Mesothelial cell of epicardium (in vitro differentiated cells): ENCODE measurements around the gene NDUFS3. TPM values are rescaled to one million over a fixed set of nuclear protein-coding genes. Genes with fewer than 3 reads are reported as not detected.

Experiments
- DNase-seq, 2 experiments: peaks; one replicate each; pipeline ENCODE4 v3.0.0; 2021; ENCODE audit warnings: low spot score in 2 of 2; ENCODE audit not compliant: unreplicated experiment in 2 of 2
- H3K27ac Mint-ChIP-seq: 2 replicates; pipeline ENCODE4 v1.8.0; 2021; ENCODE audit warnings: mixed read lengths
- H3K27me3 Mint-ChIP-seq: 2 replicates; pipeline ENCODE4 v1.8.0; 2021; ENCODE audit warnings: low read depth, mixed read lengths
- H3K36me3 Mint-ChIP-seq: 2 replicates; pipeline ENCODE4 v1.8.0; 2021; ENCODE audit warnings: mixed read lengths
- H3K4me1 Mint-ChIP-seq: 2 replicates; pipeline ENCODE4 v1.8.0; 2021; ENCODE audit warnings: mixed read lengths
- H3K4me3 Mint-ChIP-seq: 2 replicates; pipeline ENCODE4 v1.8.0; 2021; ENCODE audit warnings: mild to moderate bottlenecking, moderate library complexity, mixed read lengths
- H3K9me3 Mint-ChIP-seq: 2 replicates; pipeline ENCODE4 v1.8.0; 2021; ENCODE audit warnings: mixed read lengths
- CTCF ChIP-seq: fragments of 200-600 bp; sonication (generic); IDR thresholded peaks from one replicate; pipeline ENCODE4 v1.5.0; 2021; ENCODE audit warnings: antibody characterized with exemption; ENCODE audit not compliant: unreplicated experiment
- total RNA-seq: library from RNA; stranded (reverse); gene quantifications from 3 replicates; pipeline ENCODE4 v1.2.1, GENCODE V29; 2021

NDUFS3 gene
- total RNA-seq, 1 donor from 2014 or later = 96.5 TPM

- H3K27ac Mint-ChIP-seq = no peak overlapping the region
- H3K36me3 Mint-ChIP-seq = peaks cover 48% of the 10 kb centered on the region
- no peaks in the 10 kb centered on the region for H3K9me3 Mint-ChIP-seq
- no peaks in the 10 kb centered on the region for H3K4me1 Mint-ChIP-seq
- no peak overlapping the region for H3K4me3 Mint-ChIP-seq
- DNase-seq = no peak
- no peak for TF ChIP-seq CTCF
- no peaks in the 10 kb centered on the region for H3K27me3 Mint-ChIP-seq
Measured at GRCh38 chr11:47631473-47631872, 52.6 kb downstream of the NDUFS3 start.

Other genes starting within 250 kb of the NDUFS3 start
- not detected in 3 replicates for gene MYBPC3, start 226.4 kb upstream of the NDUFS3 start, total RNA-seq
- 0.36 to 0.51 TPM in 2 of 3 replicates, not detected in the other for gene SPI1, start 200.5 kb upstream of the NDUFS3 start, total RNA-seq
- gene SLC39A13, start 170.5 kb upstream of the NDUFS3 start, total RNA-seq = 62.6 to 69.8 TPM (median 69.5 TPM) in 3 replicates
- 88.9 to 97.2 TPM (median 91.7 TPM) in 3 replicates for gene PSMC3, start 152.6 kb upstream of the NDUFS3 start, total RNA-seq
- 0.27 to 0.31 TPM (median 0.31 TPM) in 3 replicates for gene RAPSN, start 129.9 kb upstream of the NDUFS3 start, total RNA-seq
- 119 to 123 TPM (median 120 TPM) in 3 replicates for gene CELF1, start 25.9 kb upstream of the NDUFS3 start, total RNA-seq
- 44.3 to 45.9 TPM (median 45.1 TPM) in 3 replicates for gene PTPMT1, start 13.5 kb upstream of the NDUFS3 start, total RNA-seq
- gene KBTBD4, start 104 bp upstream of the NDUFS3 start, total RNA-seq = 15.1 to 15.9 TPM (median 15.7 TPM) in 3 replicates
- gene FAM180B, start 7.6 kb downstream of the NDUFS3 start, total RNA-seq = 0.18 to 0.36 TPM (median 0.27 TPM) in 3 replicates
- 4.7 to 5.6 TPM (median 4.7 TPM) in 3 replicates for gene C1QTNF4, start 15.3 kb downstream of the NDUFS3 start, total RNA-seq
- 53.5 to 59.1 TPM (median 54.4 TPM) in 3 replicates for gene MTCH2, start 63.5 kb downstream of the NDUFS3 start, total RNA-seq
- 3.5 to 4.6 TPM (median 3.9 TPM) in 3 replicates for gene AGBL2, start 136.3 kb downstream of the NDUFS3 start, total RNA-seq
- 167 to 168 TPM (median 167 TPM) in 3 replicates for gene FNBP4, start 188.3 kb downstream of the NDUFS3 start, total RNA-seq